K562 (cell line): ENCODE results near the gene RPS19. TPM values are rescaled to one million over a fixed set of nuclear protein-coding genes. Genes with fewer than 3 reads are reported as not detected.
A peak's percentile ranks its signal among the peaks of the same experiment; 100 is the strongest.

ENCODE experiments used
- ATAC-seq: fragments of 200-7000 bp; cut with Tn5 transposase; 3 replicates; pipeline ENCODE4 v1.9.1; 2020; ENCODE audit warnings: moderate library complexity
- BruUV-seq: library from RNA; stranded (reverse); fragments of 400-500 nt; replicated peaks from 2 replicates; lab custom pipeline; 2021; lab: Mats Ljungman, UMichigan
- CTCF ChIA-PET: fragments of 300-600 bp; formaldehyde crosslinking; extraction: SDS; loops from one replicate; lab custom pipeline; 2021; ENCODE audit warnings: low intra/inter-chr PET ratio; lab: Yijun Ruan, JAX
- POLR2A ChIA-PET: fragments of 300-600, 350-650 bp; sonication (Branson Sonifier 250); formaldehyde crosslinking; extraction: SDS; loops from one replicate; lab custom pipeline; 2021; ENCODE audit warnings: antibody characterized with exemption, inconsistent platforms; lab: Yijun Ruan, JAX
- DNase-seq, 4 experiments: peaks; one replicate each; pipeline versions ENCODE4 v3.0.0 to v3.0.0-alpha.2; 2011 to 2018; ENCODE audit warnings: low spot score in 3 of 4, mixed read lengths in 3 of 4; ENCODE audit errors: extremely low read depth in 1 of 4
- FAIRE-seq: peaks from 2 replicates; lab custom pipeline; 2011; peaks lifted over from hg19 to GRCh38; lab: Jason Lieb, UNC
- H2AFZ ChIP-seq: 2 replicates; pipeline ENCODE4 v1.6.0; 2011; ENCODE audit warnings: low read depth, low read length, control low read depth, inconsistent platforms
- H3K27ac ChIP-seq: fragments of 200-600 bp; 3 replicates; pipeline ENCODE4 v1.8.0; 2011; ENCODE audit warnings: low read depth, mild to moderate bottlenecking, control low read depth, inconsistent platforms, low read length, moderate library complexity, mixed read lengths; ENCODE audit errors: extremely low read depth
- H3K27me3 ChIP-seq, 2 experiments: fragments of 300-600 bp in 1 of 2; 2 replicates in 1 of 2; 3 replicates in 1 of 2; pipeline versions ENCODE4 v1.6.0 to v1.8.0; 2011; ENCODE audit warnings: inconsistent platforms in 2 of 2, low read length in 2 of 2, mild to moderate bottlenecking in 1 of 2, mixed read lengths in 1 of 2, moderate library complexity in 1 of 2; ENCODE audit not compliant: control insufficient read depth in 2 of 2, insufficient read depth in 2 of 2
- H3K36me3 ChIP-seq: fragments of 300-600 bp; 3 replicates; pipeline ENCODE4 v1.8.0; 2011; ENCODE audit warnings: mild to moderate bottlenecking, low read length, inconsistent platforms; ENCODE audit not compliant: control insufficient read depth, insufficient read depth
- H3K4me1 ChIP-seq, 2 experiments: fragments of 200-600 bp in 1 of 2; replicated peaks in 1 of 2; 2 replicates in 1 of 2; 3 replicates in 1 of 2; pipeline versions ENCODE4 v1.5.1 to v1.8.0; 2011; ENCODE audit warnings: inconsistent platforms in 2 of 2, low read length in 2 of 2, mild to moderate bottlenecking in 1 of 2, mixed read lengths in 1 of 2, moderate library complexity in 1 of 2; ENCODE audit not compliant: control insufficient read depth in 2 of 2, insufficient read depth in 2 of 2
- H3K4me2 ChIP-seq: 2 replicates; pipeline ENCODE4 v1.6.1; 2011; ENCODE audit warnings: low read length, control low read depth, inconsistent platforms, mixed read lengths; ENCODE audit not compliant: insufficient read depth
- H3K4me3 ChIP-seq: fragments of 200-600 bp; sonication (generic), shearing (Covaris generic); 2 replicates; pipeline ENCODE4 v1.5.1; 2016; ENCODE audit warnings: control low read depth, inconsistent platforms
- H3K79me2 ChIP-seq: fragments of 200-600 bp; 3 replicates; pipeline ENCODE4 v1.8.0; 2011; ENCODE audit warnings: low read length, inconsistent platforms; ENCODE audit not compliant: control insufficient read depth, insufficient read depth
- H3K9ac ChIP-seq, 2 experiments: 2 replicates each; pipeline versions ENCODE4 v1.6.0 to v1.6.1; 2011; ENCODE audit warnings: low read depth in 2 of 2, low read length in 2 of 2, control low read depth in 1 of 2, inconsistent platforms in 1 of 2, mild to moderate bottlenecking in 1 of 2, mixed read lengths in 1 of 2; ENCODE audit not compliant: insufficient read depth in 1 of 2
- H3K9me1 ChIP-seq: one replicate; pipeline ENCODE4 v1.6.0; 2011; ENCODE audit warnings: inconsistent platforms, mild to moderate bottlenecking, low read length, moderate library complexity; ENCODE audit not compliant: control insufficient read depth, insufficient read depth
- H3K9me3 ChIP-seq: replicated peaks from 2 replicates; pipeline ENCODE4 v1.5.1; 2011; ENCODE audit warnings: low read depth, low read length, inconsistent platforms; ENCODE audit not compliant: control insufficient read depth, insufficient read depth
- H4K20me1 ChIP-seq: replicated peaks from 2 replicates; pipeline ENCODE4 v1.6.1; 2011; ENCODE audit warnings: low read length, inconsistent platforms, mixed read lengths; ENCODE audit not compliant: control insufficient read depth, insufficient read depth
- CHD4 ChIP-seq: fragments of 200-600 bp; sonication (generic); IDR thresholded peaks from 3 replicates; pipeline ENCODE4 v1.6.1; 2012; ENCODE audit warnings: low read depth, mild to moderate bottlenecking, mixed read lengths, low read length, inconsistent platforms; ENCODE audit not compliant: insufficient read depth, insufficient replicate concordance, poor library complexity, severe bottlenecking
- HDAC6 ChIP-seq: IDR thresholded peaks from 2 replicates; pipeline ENCODE4 v1.6.1; 2012; ENCODE audit warnings: low read depth, mild to moderate bottlenecking, control low read depth, inconsistent platforms, low read length, moderate library complexity
- L3MBTL2 ChIP-seq: fragments of 450-650 bp; IDR thresholded peaks from 2 replicates; pipeline ENCODE4 v1.6.1; 2016; ENCODE audit warnings: mild to moderate bottlenecking, moderate library complexity
- TEAD4 ChIP-seq, 2 experiments: sonication (generic) in 1 of 2; formaldehyde crosslinking in 1 of 2; IDR thresholded peaks; 2 replicates each; pipeline versions ENCODE4 v1.6.1 to v1.8.0; 2012 to 2022; ENCODE audit warnings: borderline replicate concordance in 1 of 2, inconsistent platforms in 1 of 2, low read length in 1 of 2, mild to moderate bottlenecking in 1 of 2, missing genetic modification reagents in 1 of 2
- WGBS: fragments of 100-300 bp; shearing (Covaris generic); methylation state at CpG from one replicate; pipeline ENCODE4 v1.1.6; 2016; ENCODE audit warnings: low coverage, mixed read lengths; ENCODE audit not compliant: insufficient coverage; ENCODE audit errors: missing lambda C conversion rate; 5-methylcytosine and 5-hydroxymethylcytosine counted together
- in situ Hi-C: fragments of 300-500 bp; cut with MboI; formaldehyde crosslinking; loops from 4 replicates; pipeline ENCODE4 v1.15.0; 2018; ENCODE audit warnings: inconsistent platforms, mixed read lengths
- intact Hi-C: fragments of 100-400 bp; cut with micrococcal nuclease; formaldehyde crosslinking; loops from 2 replicates; pipeline ENCODE4 v1.14.2; 2022
- polyA plus RNA-seq, 8 experiments: library from polyadenylated mRNA; depleted of rRNA in 4 of 8; stranded (reverse) in 5 of 8; unstranded in 3 of 8; fragments of >200 nt; fragmentation: Nextera tagmentation in 2 of 8; fragmentation: Illumina TruSeq in 1 of 8; extraction: Ambion mirVana in 2 of 8; extraction: Trizol in 1 of 8; gene quantifications; 2 replicates each; pipeline versions ENCODE4 v1.2.1 to v1.2.3, GENCODE V29; 2011 to 2014; ENCODE audit warnings: inconsistent platforms in 1 of 8, missing spikeins in 1 of 8
- total RNA-seq, 7 experiments: library from RNA; depleted of rRNA in 6 of 7; stranded (reverse); fragments of >200 nt in 6 of 7; fragmentation: Illumina TruSeq in 2 of 7; extraction: Trizol in 2 of 7; gene quantifications; 2 replicates each; pipeline versions ENCODE4 v1.2.1 to v1.2.3, GENCODE V29; 2011 to 2021; ENCODE audit warnings: low replicate concordance in 1 of 7

The RPS19 gene
- total and polyA plus RNA-seq, 9 of the 15 experiments (the other 6 are each of a cell fraction or from before 2014, with no cell fraction given): 1,964 to 3,408 (median 2,747) TPM

- in situ Hi-C loops (no loop called here), intact Hi-C loops (no loop called here)
- H3K4me3 ChIP-seq: no peak within 1 kb of the TSS
- H3K9me1 ChIP-seq: no peaks in the 10 kb centered on the region
- H2AFZ ChIP-seq: no peak within 1 kb of the TSS
- ATAC-seq: no peak
- CTCF ChIA-PET: no interaction called here
- POLR2A ChIA-PET: interaction anchor here (1.4 kb wide), 1 partner anchor 15 kb away, joined by 6 read pairs; the partner anchor contains the start of gene RPS19
- no peak within 1 kb of the TSS for H3K4me2 ChIP-seq
- WGBS: 87% methylated on average over 3 of the region's 3 CpGs
- H3K36me3 ChIP-seq: no peaks in the 10 kb centered on the region
- no peak for FAIRE-seq
- no peaks in the 10 kb centered on the region for H3K79me2 ChIP-seq
- H3K27me3 ChIP-seq: no peaks in the 10 kb centered on the region
- no peak for DNase-seq
- H4K20me1 ChIP-seq: no peaks in the 10 kb centered on the region
- H3K4me1 ChIP-seq: peaks cover 22 to 31% of the 10 kb centered on the region in 2 experiments; a peak in 4 of 5 replicates
- no peak within 1 kb of the TSS for H3K9ac ChIP-seq
- no peak within 1 kb of the TSS for H3K27ac ChIP-seq
- TF ChIP-seq CHD4 (no peak), L3MBTL2 (0 out of 2 replicates have a peak, but pooled peaks have one; percentile 1)
- no TSS peak for BruUV-seq
- H3K9me3 ChIP-seq: peaks cover 2% of the 10 kb centered on the region; the same call in 1 of the 2 replicates
Observed at GRCh38 chr19:41845001-41845050, 15.2 kb upstream of the RPS19 start, which contains the start of gene DMRTC2. Gene DMRTC2 (plus strand): TSS chr19:41845042. CDS start chr19:41847429, 2,387 bp downstream.

GRCh38 chr19:41845051-41845590 is 14.9 kb upstream of the RPS19 start:
- H3K36me3 ChIP-seq: no peaks in the 10 kb centered on the region
- WGBS: 84% methylated on average over 6 of the region's 23 CpGs
- H3K9ac ChIP-seq: no peak overlapping the region
- H3K9me3 ChIP-seq: peaks cover 2% of the 10 kb centered on the region; the same call in 1 of the 2 replicates
- in situ Hi-C loops (no loop called here), intact Hi-C loops (no loop called here)
- H4K20me1 ChIP-seq: no peaks in the 10 kb centered on the region
- H3K9me1 ChIP-seq: no peaks in the 10 kb centered on the region
- H3K4me1 ChIP-seq: peaks cover 22 to 31% of the 10 kb centered on the region in 2 experiments; a peak in 4 of 5 replicates
- ATAC-seq (no peak), FAIRE-seq (no peak), DNase-seq (no peak)
- TF ChIP-seq HDAC6: no peak
- no peak for TF ChIP-seq TEAD4 (IDR thresholded peaks at IDR 0.05; ENCODE audit: low read length)
- TF ChIP-seq TEAD4 (CRISPR knock-in tag; IDR thresholded peaks at IDR 0.05; ENCODE audit: borderline replicate concordance): no peak
- H3K27me3 ChIP-seq: no peaks in the 10 kb centered on the region
- no peak overlapping the region for H2AFZ ChIP-seq
- no peaks in the 10 kb centered on the region for H3K79me2 ChIP-seq
- CTCF ChIA-PET: no interaction called here
- no peak overlapping the region for H3K27ac ChIP-seq
- POLR2A ChIA-PET: interaction anchor here (1.4 kb wide), 1 partner anchor 15 kb away, joined by 6 read pairs; the partner anchor contains the start of gene RPS19
- no peak overlapping the region for H3K4me3 ChIP-seq
- H3K4me2 ChIP-seq: no peak overlapping the region
- no TSS peak for BruUV-seq
